Measurements from ENCODE around the gene SMYD3. TPM values are rescaled to one million over a fixed set of nuclear protein-coding genes. Genes with fewer than 3 reads are reported as not detected.

Gene SMYD3
- total RNA-seq, 2 donors from 2014 or later = 16.2 to 16.4 TPM

- no peaks in the 10 kb centered on the region for H3K27me3 ChIP-seq
- DNase-seq = peak; percentile 7
- H3K9me3 ChIP-seq = no peaks in the 10 kb centered on the region
- no peak overlapping the region for H3K27ac ChIP-seq
- H3K4me3 ChIP-seq = no peak overlapping the region
- H3K9ac ChIP-seq (ENCODE audit: low read depth in 2 of 2, low read length in 2 of 2) = no peak overlapping the region
- no peaks in the 10 kb centered on the region for H3K36me3 ChIP-seq
- H3K4me1 ChIP-seq = no peaks in the 10 kb centered on the region
- TF ChIP-seq CTCF (IDR thresholded peaks at IDR 0.05) = no peak
- intact Hi-C loops (cut with DNase I) = no loop called here
Observed at GRCh38 chr1:245831518-245831917, 675.6 kb downstream of the SMYD3 start.

DNA sequence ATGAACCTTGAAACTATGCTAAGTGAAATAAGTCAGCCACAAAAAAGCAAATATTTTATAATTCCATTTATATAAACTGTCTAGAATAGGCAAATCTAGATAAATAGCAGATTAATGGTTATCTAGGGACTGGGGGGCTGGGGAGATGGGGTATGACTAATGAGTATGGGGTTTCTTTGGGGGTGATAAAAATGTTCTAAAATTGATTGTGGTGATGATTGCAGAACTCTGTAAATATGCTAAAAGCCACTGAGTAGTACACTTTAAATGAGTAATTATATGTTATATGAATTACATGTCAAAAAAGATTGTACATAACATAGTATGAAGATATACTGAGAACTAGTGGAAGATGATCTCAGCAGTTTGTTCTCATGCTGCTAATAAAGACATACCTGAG is 677.3 kb downstream of the SMYD3 start:
- Histone ChIP-seq H3K4me1 (no peaks in the 10 kb centered on the region), H3K4me3 (no peak overlapping the region), H3K9ac (ENCODE audit: low read depth in 2 of 2, low read length in 2 of 2) (no peak overlapping the region), H3K36me3 (no peaks in the 10 kb centered on the region), H3K27ac (no peak overlapping the region), H3K27me3 (no peaks in the 10 kb centered on the region), H3K9me3 (no peaks in the 10 kb centered on the region)
- intact Hi-C loops (cut with DNase I) = no loop called here
- DNase-seq = no peak
- no peak for TF ChIP-seq CTCF (IDR thresholded peaks at IDR 0.05)

- no peak for DNase-seq
- H3K9me3 ChIP-seq = no peaks in the 10 kb centered on the region
- no peak overlapping the region for H3K9ac ChIP-seq (ENCODE audit: low read depth in 2 of 2, low read length in 2 of 2)
- no peak overlapping the region for H3K27ac ChIP-seq
- H3K4me1 ChIP-seq = no peaks in the 10 kb centered on the region
- no peaks in the 10 kb centered on the region for H3K36me3 ChIP-seq
- no peak for TF ChIP-seq CTCF (IDR thresholded peaks at IDR 0.05)
- H3K27me3 ChIP-seq = no peaks in the 10 kb centered on the region
- H3K4me3 ChIP-seq = no peak overlapping the region
- intact Hi-C loops (cut with DNase I) = no loop called here
Observed at GRCh38 chr1:245829194-245829593, 677.9 kb downstream of the SMYD3 start.

GRCh38 chr1:245827301-245827700 is 679.8 kb downstream of the SMYD3 start:
- no peak overlapping the region for H3K4me3 ChIP-seq
- H3K27ac ChIP-seq = no peak overlapping the region
- DNase-seq = no peak
- H3K9me3 ChIP-seq = no peaks in the 10 kb centered on the region
- H3K27me3 ChIP-seq = no peaks in the 10 kb centered on the region
- intact Hi-C loops (cut with DNase I) = no loop called here
- no peaks in the 10 kb centered on the region for H3K36me3 ChIP-seq
- no peak overlapping the region for H3K9ac ChIP-seq (ENCODE audit: low read depth in 2 of 2, low read length in 2 of 2)
- H3K4me1 ChIP-seq = no peaks in the 10 kb centered on the region
- no peak for TF ChIP-seq CTCF (IDR thresholded peaks at IDR 0.05)

- Histone ChIP-seq H3K4me3 (no peak overlapping the region), H3K27me3 (no peaks in the 10 kb centered on the region), H3K36me3 (no peaks in the 10 kb centered on the region), H3K4me1 (no peaks in the 10 kb centered on the region), H3K9ac (ENCODE audit: low read depth in 2 of 2, low read length in 2 of 2) (no peak overlapping the region), H3K27ac (no peak overlapping the region), H3K9me3 (no peaks in the 10 kb centered on the region)
- TF ChIP-seq CTCF (IDR thresholded peaks at IDR 0.05) = no peak
- intact Hi-C loops (cut with DNase I) = no loop called here
- DNase-seq = no peak
Observed at GRCh38 chr1:245825128-245825901, 681.8 kb downstream of the SMYD3 start.
